Gastroesophageal sphincter (tissue), 4 donors: Measurements from ENCODE around the gene PSMB7. TPM values are rescaled to one million over a fixed set of nuclear protein-coding genes. Genes with fewer than 3 reads are reported as not detected.

Source experiments
- ATAC-seq: fragments of 150-250 bp; one replicate; pipeline ENCODE4 v1.9.1; 2016; ENCODE audit warnings: mild to moderate bottlenecking, moderate library complexity
- H3K27ac ChIP-seq, 4 donors: fragments of 200-600 bp; sonication (generic) in 3 of 4; 1 replicate in 3 of 4; 2 replicates in 1 of 4; pipeline ENCODE4 v1.5.1; 2016 to 2019
- H3K27me3 ChIP-seq: fragments of 200-600 bp; sonication (generic); one replicate; pipeline ENCODE4 v1.5.1; 2019
- H3K36me3 ChIP-seq, 2 donors: fragments of 200-600 bp; sonication (generic); one replicate each; pipeline ENCODE4 v1.5.1; 2019; ENCODE audit warnings: control low read depth in 1 of 2
- H3K4me1 ChIP-seq, 3 donors: fragments of 200-600 bp; sonication (generic); 1 replicate in 2 of 3; 2 replicates in 1 of 3; pipeline ENCODE4 v1.5.1; 2016 to 2019; ENCODE audit warnings: control low read depth in 2 of 3
- H3K4me3 ChIP-seq, 2 donors: fragments of 200-600 bp; sonication (generic); one replicate each; pipeline ENCODE4 v1.5.1; 2019; ENCODE audit warnings: mild to moderate bottlenecking in 1 of 2, moderate library complexity in 1 of 2
- H3K9me3 ChIP-seq, 3 donors: fragments of 200-600 bp; sonication (generic); one replicate each; pipeline ENCODE4 v1.5.1; 2017 to 2019; ENCODE audit warnings: control low read depth in 2 of 3
- EP300 ChIP-seq: sonication (generic); formaldehyde crosslinking; IDR thresholded peaks from one replicate; pipeline ENCODE4 v1.6.1; 2017; ENCODE audit warnings: antibody characterized with exemption, mild to moderate bottlenecking
- POLR2A ChIP-seq, 2 donors: fragments of 450-650 bp; IDR thresholded peaks; one replicate each; pipeline ENCODE4 v1.6.1; 2017; ENCODE audit warnings: antibody characterized with exemption in 2 of 2, mild to moderate bottlenecking in 2 of 2, moderate library complexity in 1 of 2
- POLR2AphosphoS5 ChIP-seq: sonication (generic); formaldehyde crosslinking; IDR thresholded peaks from one replicate; pipeline ENCODE4 v1.6.1; 2017; ENCODE audit warnings: antibody characterized with exemption
- WGBS, 2 donors: methylation state at CpG; one replicate each; pipeline ENCODE4 v1.1.5; 2018; ENCODE audit warnings: low coverage in 1 of 2; 5-methylcytosine and 5-hydroxymethylcytosine counted together
- total RNA-seq, 4 donors: library from RNA; depleted of rRNA; stranded (reverse); fragments of >200 nt; gene quantifications; one replicate each; pipeline ENCODE4 v1.1.0, GENCODE V29; 2016
- TF ChIP-seq, protein P1 (sequence below), 4 experiments: fragments of 200-600 bp in 2 of 4; fragments of 450-650 bp in 2 of 4; sonication (generic) in 1 of 4; IDR thresholded peaks; one replicate each; pipeline ENCODE4 v1.5.1; 2017 to 2019; ENCODE audit warnings: antibody characterized with exemption in 4 of 4, mild to moderate bottlenecking in 2 of 4, moderate library complexity in 2 of 4

Gene PSMB7
- total RNA-seq, 4 donors from 2014 or later: 116 to 152 (median 144) TPM

DNA sequence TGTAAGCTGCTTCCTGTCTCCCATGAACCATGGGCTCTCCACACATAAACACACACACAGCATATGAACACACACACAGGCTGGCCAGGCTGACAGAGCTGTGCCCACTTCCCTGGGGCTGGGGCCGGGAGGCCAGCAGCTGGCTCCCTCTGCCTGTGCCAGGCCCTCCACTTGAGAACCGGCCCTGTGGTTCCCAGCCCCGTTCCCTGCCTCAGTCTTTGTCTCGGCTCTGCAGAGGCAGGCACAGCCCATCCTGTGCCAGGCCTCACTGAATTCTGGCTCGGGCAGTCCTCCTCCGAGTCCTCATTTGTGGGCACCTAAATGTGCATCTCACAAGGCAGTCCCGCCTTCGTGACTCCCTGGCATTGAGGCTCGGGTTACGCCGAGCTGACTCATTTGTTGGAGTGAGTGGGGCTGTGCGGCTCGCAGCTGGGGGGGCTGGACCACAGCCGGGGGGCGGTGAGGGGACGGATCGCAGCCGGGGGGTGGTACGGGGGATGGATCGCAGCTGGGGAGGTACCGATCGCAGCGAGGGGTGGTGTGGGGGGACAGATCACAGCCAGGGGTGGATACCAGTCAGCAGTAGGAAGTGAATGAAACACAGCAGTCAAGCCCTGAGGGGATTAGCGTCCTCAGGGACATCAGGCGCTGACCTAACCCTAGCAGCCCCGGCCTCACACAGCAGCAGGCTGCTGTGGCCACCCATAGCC lies 72.3 kb downstream of the PSMB7 start:
- H3K27ac ChIP-seq: peak overlapping the region in 3 of 4 donors; percentile 69 to 73 (median 72)
- peaks cover 0 to 23% (median 11%) of the 10 kb centered on the region in 3 donors for H3K4me1 ChIP-seq
- 40% methylated on average over 1 of the region's 26 CpGs; no CpG with 5 or more reads in 1 of the 2 donors for WGBS, 2 donors
- peak overlapping the region in 1 of 2 donors; percentile 28 for H3K4me3 ChIP-seq
- peaks cover 0 to 1% (median 0%) of the 10 kb centered on the region in 3 donors for H3K9me3 ChIP-seq
- ATAC-seq: peak; percentile 80
- no peak for TF ChIP-seq EP300
- peak; percentile 52 for TF ChIP-seq POLR2AphosphoS5
- H3K36me3 ChIP-seq: peaks cover 0 to 79% of the 10 kb centered on the region in 2 donors
- H3K27me3 ChIP-seq: no peaks in the 10 kb centered on the region

DNA sequence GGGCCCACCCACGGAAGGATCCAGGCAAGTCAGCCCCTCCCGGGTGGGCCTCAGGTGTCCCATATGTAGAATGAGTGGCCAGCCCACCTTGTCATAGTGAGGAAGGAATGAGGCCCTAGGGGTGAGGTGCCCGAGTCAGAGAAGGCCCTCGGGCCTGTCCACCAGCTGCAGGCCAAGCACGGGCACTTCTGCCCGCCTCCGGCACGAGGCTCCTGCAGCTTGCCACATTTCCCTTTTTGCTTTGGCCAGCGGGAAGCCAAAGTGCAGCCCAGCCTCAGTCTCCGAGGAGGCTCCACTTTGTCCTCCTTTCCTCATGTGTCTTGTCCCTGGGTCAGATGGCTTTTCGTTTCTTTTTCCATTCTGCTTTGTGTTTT lies 72.9 kb downstream of the PSMB7 start:
- Histone ChIP-seq H3K27me3 (no peaks in the 10 kb centered on the region), H3K4me3 (no peak overlapping the region), H3K9me3 (peaks cover 0 to 7% (median 0%) of the 10 kb centered on the region in 3 donors), H3K27ac (peak overlapping the region in 3 of 4 donors; percentile 69 to 73 (median 72)), H3K4me1 (peaks cover 0 to 23% (median 11%) of the 10 kb centered on the region in 3 donors), H3K36me3 (peaks cover 0 to 79% of the 10 kb centered on the region in 2 donors)
- 33 to 100% methylated on average over 1 of the region's 11 CpGs for WGBS, 2 donors
- TF ChIP-seq, protein P1, sequence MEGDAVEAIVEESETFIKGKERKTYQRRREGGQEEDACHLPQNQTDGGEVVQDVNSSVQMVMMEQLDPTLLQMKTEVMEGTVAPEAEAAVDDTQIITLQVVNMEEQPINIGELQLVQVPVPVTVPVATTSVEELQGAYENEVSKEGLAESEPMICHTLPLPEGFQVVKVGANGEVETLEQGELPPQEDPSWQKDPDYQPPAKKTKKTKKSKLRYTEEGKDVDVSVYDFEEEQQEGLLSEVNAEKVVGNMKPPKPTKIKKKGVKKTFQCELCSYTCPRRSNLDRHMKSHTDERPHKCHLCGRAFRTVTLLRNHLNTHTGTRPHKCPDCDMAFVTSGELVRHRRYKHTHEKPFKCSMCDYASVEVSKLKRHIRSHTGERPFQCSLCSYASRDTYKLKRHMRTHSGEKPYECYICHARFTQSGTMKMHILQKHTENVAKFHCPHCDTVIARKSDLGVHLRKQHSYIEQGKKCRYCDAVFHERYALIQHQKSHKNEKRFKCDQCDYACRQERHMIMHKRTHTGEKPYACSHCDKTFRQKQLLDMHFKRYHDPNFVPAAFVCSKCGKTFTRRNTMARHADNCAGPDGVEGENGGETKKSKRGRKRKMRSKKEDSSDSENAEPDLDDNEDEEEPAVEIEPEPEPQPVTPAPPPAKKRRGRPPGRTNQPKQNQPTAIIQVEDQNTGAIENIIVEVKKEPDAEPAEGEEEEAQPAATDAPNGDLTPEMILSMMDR (IDR thresholded peaks at IDR 0.05): no peak
- TF ChIP-seq POLR2A (IDR thresholded peaks at IDR 0.05) (no peak), EP300 (no peak), POLR2AphosphoS5 (no peak)
- no peak for ATAC-seq

DNA sequence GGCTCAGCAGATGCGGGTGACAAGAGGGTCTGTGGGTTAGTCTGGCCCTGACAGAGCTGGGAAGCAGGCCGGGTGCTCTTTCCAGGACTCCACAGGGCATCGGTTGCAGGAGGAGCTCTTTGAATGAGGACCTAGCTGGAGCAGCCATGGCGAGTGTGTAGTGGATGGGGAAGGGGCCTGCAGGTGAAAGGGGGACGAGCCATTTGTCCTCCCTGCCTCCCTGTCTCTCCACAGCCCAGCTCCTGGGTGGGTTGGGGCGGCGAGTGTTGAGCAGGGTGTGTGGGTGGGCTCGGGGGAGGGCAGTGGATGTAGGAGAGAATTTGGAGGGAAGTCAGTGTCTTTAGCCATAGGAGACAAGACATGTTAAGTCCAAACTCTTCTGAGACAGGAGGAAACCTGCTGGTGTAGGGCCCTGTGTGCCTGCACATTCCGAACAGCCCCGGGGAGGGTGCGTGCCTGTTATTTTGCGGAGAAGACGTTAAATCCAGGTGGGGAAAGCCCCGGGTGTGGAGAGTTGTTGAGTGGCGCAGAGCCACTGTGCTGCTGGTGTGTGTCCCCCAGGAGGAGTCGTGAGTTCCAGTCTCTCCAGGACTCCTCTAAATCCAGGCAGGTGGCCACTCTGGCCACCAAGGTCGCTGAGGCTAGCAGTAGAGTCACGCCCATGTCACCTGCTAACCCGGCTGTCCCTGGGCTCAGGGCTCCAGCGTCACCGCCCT lies 73.6 kb downstream of the PSMB7 start:
- 70 to 92% methylated on average over 2 to 8 of the region's 21 CpGs for WGBS, 2 donors
- no peak for TF ChIP-seq POLR2A (IDR thresholded peaks at IDR 0.05)
- TF ChIP-seq, protein P1 (IDR thresholded peaks at IDR 0.05): no peak
- TF ChIP-seq POLR2AphosphoS5: no peak
- no peak for TF ChIP-seq EP300
- Histone ChIP-seq H3K4me3 (no peak overlapping the region), H3K4me1 (peaks cover 0 to 23% (median 11%) of the 10 kb centered on the region in 3 donors), H3K27me3 (no peaks in the 10 kb centered on the region), H3K36me3 (peaks cover 0 to 79% of the 10 kb centered on the region in 2 donors), H3K9me3 (peaks cover 0 to 13% (median 0%) of the 10 kb centered on the region in 3 donors), H3K27ac (peak overlapping the region in 1 of 4 donors; percentile 69)
- ATAC-seq: no peak

DNA sequence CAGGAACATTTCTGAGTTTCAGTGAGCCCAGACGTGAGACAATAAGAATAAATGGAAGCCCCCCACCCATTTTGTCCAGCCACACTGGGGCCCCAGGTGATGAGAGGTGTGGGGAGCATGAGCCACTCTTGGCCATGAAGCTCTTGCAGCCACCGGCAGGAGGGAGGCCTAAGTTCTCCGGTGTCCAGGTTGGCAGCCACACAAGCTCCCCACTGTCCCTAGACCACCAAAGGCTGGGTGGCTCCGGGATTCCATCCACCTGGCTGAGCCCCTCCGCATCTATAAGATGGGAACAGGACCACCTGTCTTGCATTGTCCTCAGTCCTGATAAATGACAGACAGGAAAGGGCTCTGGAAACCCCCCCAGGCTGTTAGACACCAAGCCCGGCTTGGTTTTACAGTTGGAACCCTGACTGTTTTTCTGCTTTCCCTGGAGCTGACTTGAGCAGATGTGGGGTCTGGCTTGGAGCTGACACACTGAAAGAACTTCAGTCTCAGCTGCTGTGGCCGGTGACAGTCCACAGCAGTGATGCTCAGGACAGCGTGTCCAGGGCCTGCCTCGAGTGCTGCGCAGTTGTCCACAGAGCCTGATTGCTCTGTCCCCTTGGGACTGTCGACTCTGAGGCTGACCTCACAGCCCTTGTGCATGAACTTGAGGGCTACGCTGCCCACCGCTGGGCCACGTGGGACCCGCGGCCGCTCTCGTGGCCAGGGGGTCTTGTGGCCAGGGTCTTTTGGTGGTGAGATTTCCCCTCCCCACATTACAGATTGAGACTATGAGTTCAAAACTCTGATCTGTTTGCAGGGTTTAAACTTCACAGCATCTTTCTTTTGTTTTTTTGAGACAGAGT lies 74.8 kb downstream of the PSMB7 start:
- no peak for ATAC-seq
- Histone ChIP-seq H3K4me1 (peaks cover 0 to 23% (median 11%) of the 10 kb centered on the region in 3 donors), H3K27ac (no peak overlapping the region), H3K9me3 (peaks cover 0 to 13% (median 0%) of the 10 kb centered on the region in 3 donors), H3K36me3 (peaks cover 0 to 79% of the 10 kb centered on the region in 2 donors), H3K27me3 (no peaks in the 10 kb centered on the region), H3K4me3 (no peak overlapping the region)
- no CpG with 5 or more reads among the region's 18 CpGs for WGBS, 2 donors
- TF ChIP-seq, protein P1 (IDR thresholded peaks at IDR 0.05): no peak
- TF ChIP-seq EP300: no peak

DNA sequence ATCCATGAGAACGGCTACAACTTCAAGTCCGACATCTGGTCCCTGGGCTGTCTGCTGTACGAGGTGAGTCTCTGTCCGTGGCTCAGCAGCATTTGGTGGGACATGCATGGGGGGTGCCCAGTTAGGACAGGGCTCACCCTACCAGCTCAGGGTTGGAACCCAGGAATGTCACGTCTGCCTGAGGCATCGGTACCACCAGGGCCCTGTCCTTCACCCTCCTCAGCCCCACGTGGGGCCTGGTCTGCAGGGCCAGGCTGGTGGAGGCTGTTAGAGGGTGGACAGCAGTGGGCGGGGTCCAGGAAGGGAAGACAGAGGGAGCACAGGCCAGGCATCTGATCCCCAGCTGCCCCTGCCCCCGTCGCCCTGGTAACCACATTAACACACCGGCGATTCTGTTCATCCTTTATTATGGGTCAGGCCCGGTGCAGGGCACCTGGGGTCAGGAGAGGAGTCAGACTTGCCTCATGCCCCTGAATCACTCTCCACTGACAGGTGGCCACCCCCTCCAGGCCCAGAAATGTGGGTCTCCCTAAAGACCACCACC lies 75.6 kb downstream of the PSMB7 start:
- Histone ChIP-seq H3K4me3 (no peak overlapping the region), H3K27me3 (no peaks in the 10 kb centered on the region), H3K27ac (no peak overlapping the region), H3K4me1 (peaks cover 0 to 23% (median 11%) of the 10 kb centered on the region in 3 donors), H3K9me3 (peaks cover 0 to 13% (median 0%) of the 10 kb centered on the region in 3 donors), H3K36me3 (peaks cover 0 to 79% of the 10 kb centered on the region in 2 donors)
- no CpG with 5 or more reads among the region's 13 CpGs for WGBS, 2 donors
- ATAC-seq: no peak
- TF ChIP-seq POLR2AphosphoS5 (no peak), EP300 (no peak), POLR2A (IDR thresholded peaks at IDR 0.05) (no peak)
- TF ChIP-seq, protein P1 (IDR thresholded peaks at IDR 0.05): no peak
